ENCODE results near the gene CNDP2.

GRCh38 chr18:74529378-74529777, 33.2 kb downstream of the CNDP2 start:
- TF ChIP-seq EZH2 (IDR thresholded peaks at IDR 0.05; ENCODE audit: low read depth) = no peak
- TF ChIP-seq, protein P1, sequence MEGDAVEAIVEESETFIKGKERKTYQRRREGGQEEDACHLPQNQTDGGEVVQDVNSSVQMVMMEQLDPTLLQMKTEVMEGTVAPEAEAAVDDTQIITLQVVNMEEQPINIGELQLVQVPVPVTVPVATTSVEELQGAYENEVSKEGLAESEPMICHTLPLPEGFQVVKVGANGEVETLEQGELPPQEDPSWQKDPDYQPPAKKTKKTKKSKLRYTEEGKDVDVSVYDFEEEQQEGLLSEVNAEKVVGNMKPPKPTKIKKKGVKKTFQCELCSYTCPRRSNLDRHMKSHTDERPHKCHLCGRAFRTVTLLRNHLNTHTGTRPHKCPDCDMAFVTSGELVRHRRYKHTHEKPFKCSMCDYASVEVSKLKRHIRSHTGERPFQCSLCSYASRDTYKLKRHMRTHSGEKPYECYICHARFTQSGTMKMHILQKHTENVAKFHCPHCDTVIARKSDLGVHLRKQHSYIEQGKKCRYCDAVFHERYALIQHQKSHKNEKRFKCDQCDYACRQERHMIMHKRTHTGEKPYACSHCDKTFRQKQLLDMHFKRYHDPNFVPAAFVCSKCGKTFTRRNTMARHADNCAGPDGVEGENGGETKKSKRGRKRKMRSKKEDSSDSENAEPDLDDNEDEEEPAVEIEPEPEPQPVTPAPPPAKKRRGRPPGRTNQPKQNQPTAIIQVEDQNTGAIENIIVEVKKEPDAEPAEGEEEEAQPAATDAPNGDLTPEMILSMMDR (conservative IDR thresholded peaks at IDR 0.05) = no peak
